Measurements from ENCODE around the gene VAC14. TPM values are rescaled to one million over a fixed set of nuclear protein-coding genes. Genes with fewer than 3 reads are reported as not detected.

Gene VAC14
- total and polyA plus RNA-seq, 3 experiments from 2014 or later = 43.4 to 50.3 (median 45.9) TPM

- CTCF ChIA-PET = interaction anchor here (1.0 kb wide), 1 partner anchor 20 kb away, joined by 3 read pairs; no protein-coding TSS in a partner anchor
- POLR2A ChIA-PET = no interaction called here
- Mint-ChIP-seq H3K4me1 (peaks cover 12 to 27% (median 17%) of the 10 kb centered on the region in 3 donors), H3K9me3 (no peaks in the 10 kb centered on the region), H3K4me3 (no peak overlapping the region), H3K27me3 (no peaks in the 10 kb centered on the region), H3K36me3 (peaks cover 0 to 53% (median 1%) of the 10 kb centered on the region in 3 donors), H3K27ac (peak overlapping the region in 4 of 8 donors; percentile 36 to 58 (median 46))
- no peak overlapping the region for H3K4me3 ChIP-seq (ENCODE audit: low read length)
- no peaks in the 10 kb centered on the region for H3K4me1 ChIP-seq (ENCODE audit: insufficient read depth, low read length)
- no peak for DNase-seq
- H3K36me3 ChIP-seq (ENCODE audit: insufficient read depth, low read length) = no peaks in the 10 kb centered on the region
- H3K9me3 ChIP-seq (ENCODE audit: low read length) = no peaks in the 10 kb centered on the region
- no peaks in the 10 kb centered on the region for H3K27me3 ChIP-seq (ENCODE audit: insufficient read depth, low read length, poor library complexity, severe bottlenecking)
- H3K27ac ChIP-seq (ENCODE audit: low read depth, low read length) = no peak overlapping the region
Observed at GRCh38 chr16:70749681-70750601, 51.0 kb downstream of the VAC14 start.

GRCh38 chr16:70749006-70749678 lies 51.8 kb downstream of the VAC14 start:
- H3K36me3 Mint-ChIP-seq = peaks cover 0 to 55% (median 0%) of the 10 kb centered on the region in 3 donors
- H3K9me3 ChIP-seq (ENCODE audit: low read length) = no peaks in the 10 kb centered on the region
- no peak overlapping the region for H3K4me3 ChIP-seq (ENCODE audit: low read length)
- H3K27ac Mint-ChIP-seq = peak overlapping the region in 2 of 8 donors; percentile 33 to 60
- DNase-seq = no peak
- peaks cover 12 to 27% (median 17%) of the 10 kb centered on the region in 3 donors for H3K4me1 Mint-ChIP-seq
- H3K36me3 ChIP-seq (ENCODE audit: insufficient read depth, low read length) = no peaks in the 10 kb centered on the region
- H3K4me3 Mint-ChIP-seq = no peak overlapping the region
- H3K27ac ChIP-seq (ENCODE audit: low read depth, low read length) = no peak overlapping the region
- no peaks in the 10 kb centered on the region for H3K27me3 Mint-ChIP-seq
- H3K4me1 ChIP-seq (ENCODE audit: insufficient read depth, low read length) = no peaks in the 10 kb centered on the region
- CTCF ChIA-PET = interaction anchor here (1.0 to 1.4 kb wide), 2 partner anchors 11 to 21 kb away, joined by 3 read pairs; no protein-coding TSS in a partner anchor
- no peaks in the 10 kb centered on the region for H3K27me3 ChIP-seq (ENCODE audit: insufficient read depth, low read length, poor library complexity, severe bottlenecking)
- POLR2A ChIA-PET = interaction anchor here (1.1 kb wide), 1 partner anchor 12 kb away, joined by 3 read pairs; no protein-coding TSS in a partner anchor
- no peaks in the 10 kb centered on the region for H3K9me3 Mint-ChIP-seq

GRCh38 chr16:70747703-70748631 lies 53.0 kb downstream of the VAC14 start:
- H3K36me3 Mint-ChIP-seq = peaks cover 6 to 64% (median 8%) of the 10 kb centered on the region in 3 donors
- H3K27me3 Mint-ChIP-seq = no peaks in the 10 kb centered on the region
- CTCF ChIA-PET = interaction anchor here (1.4 kb wide), 1 partner anchor 10 kb away, joined by 3 read pairs; no protein-coding TSS in a partner anchor
- H3K27ac Mint-ChIP-seq = peak overlapping the region in 3 of 8 donors; percentile 63 to 72 (median 65)
- no peaks in the 10 kb centered on the region for H3K9me3 Mint-ChIP-seq
- no peak for DNase-seq
- H3K4me1 Mint-ChIP-seq = peaks cover 12 to 27% (median 17%) of the 10 kb centered on the region in 3 donors
- POLR2A ChIA-PET = interaction anchor here (1.1 kb wide), 1 partner anchor 11 kb away, joined by 3 read pairs; no protein-coding TSS in a partner anchor
- Histone ChIP-seq H3K9me3 (ENCODE audit: low read length) (no peaks in the 10 kb centered on the region), H3K4me3 (ENCODE audit: low read length) (no peak overlapping the region), H3K4me1 (ENCODE audit: insufficient read depth, low read length) (no peaks in the 10 kb centered on the region), H3K27me3 (ENCODE audit: insufficient read depth, low read length, poor library complexity, severe bottlenecking) (no peaks in the 10 kb centered on the region), H3K36me3 (ENCODE audit: insufficient read depth, low read length) (no peaks in the 10 kb centered on the region), H3K27ac (ENCODE audit: low read depth, low read length) (no peak overlapping the region)
- H3K4me3 Mint-ChIP-seq = no peak overlapping the region

GRCh38 chr16:70746708-70747424 lies 54.1 kb downstream of the VAC14 start:
- POLR2A ChIA-PET = no interaction called here
- H3K36me3 ChIP-seq (ENCODE audit: insufficient read depth, low read length) = no peaks in the 10 kb centered on the region

GRCh38 chr16:70746040-70746707 lies 54.8 kb downstream of the VAC14 start:
- DNase-seq = no peak

More at GRCh38 chr16:70746708-70747424, 54.1 kb downstream of the VAC14 start:
- Histone ChIP-seq H3K27me3 (ENCODE audit: insufficient read depth, low read length, poor library complexity, severe bottlenecking) (no peaks in the 10 kb centered on the region), H3K9me3 (ENCODE audit: low read length) (no peaks in the 10 kb centered on the region), H3K4me3 (ENCODE audit: low read length) (no peak overlapping the region), H3K4me1 (ENCODE audit: insufficient read depth, low read length) (no peaks in the 10 kb centered on the region), H3K27ac (ENCODE audit: low read depth, low read length) (peak overlapping the region; percentile 46)
- Mint-ChIP-seq H3K36me3 (peaks cover 8 to 65% (median 10%) of the 10 kb centered on the region in 3 donors), H3K9me3 (no peaks in the 10 kb centered on the region), H3K27ac (peak overlapping the region; percentile 36 to 86 (median 62)), H3K4me1 (peaks cover 12 to 27% (median 17%) of the 10 kb centered on the region in 3 donors), H3K27me3 (no peaks in the 10 kb centered on the region), H3K4me3 (no peak overlapping the region)
- CTCF ChIA-PET = interaction anchor here (0.8 kb wide), 1 partner anchor 23 kb away, joined by 3 read pairs; no protein-coding TSS in a partner anchor
- peak in 3 of 5 donors; percentile 13 to 70 (median 56) for DNase-seq

GRCh38 chr16:70745536-70746025 lies 55.4 kb downstream of the VAC14 start:
- Mint-ChIP-seq H3K4me1 (peaks cover 17 to 37% (median 17%) of the 10 kb centered on the region in 3 donors), H3K4me3 (no peak overlapping the region), H3K27ac (peak overlapping the region in 2 of 8 donors; percentile 39 to 52), H3K36me3 (peaks cover 8 to 70% (median 10%) of the 10 kb centered on the region in 3 donors), H3K9me3 (no peaks in the 10 kb centered on the region), H3K27me3 (no peaks in the 10 kb centered on the region)
- H3K27me3 ChIP-seq (ENCODE audit: insufficient read depth, low read length, poor library complexity, severe bottlenecking) = no peaks in the 10 kb centered on the region
- CTCF ChIA-PET = no interaction called here
- no peak for DNase-seq
- peak overlapping the region; percentile 46 for H3K27ac ChIP-seq (ENCODE audit: low read depth, low read length)
- POLR2A ChIA-PET = no interaction called here
- no peaks in the 10 kb centered on the region for H3K36me3 ChIP-seq (ENCODE audit: insufficient read depth, low read length)
- no peaks in the 10 kb centered on the region for H3K4me1 ChIP-seq (ENCODE audit: insufficient read depth, low read length)
- no peaks in the 10 kb centered on the region for H3K9me3 ChIP-seq (ENCODE audit: low read length)
- H3K4me3 ChIP-seq (ENCODE audit: low read length) = no peak overlapping the region

More at GRCh38 chr16:70746040-70746707, 54.8 kb downstream of the VAC14 start:
- peaks cover 15 to 31% (median 17%) of the 10 kb centered on the region in 3 donors for H3K4me1 Mint-ChIP-seq
- peak overlapping the region in 6 of 8 donors; percentile 39 to 86 (median 62) for H3K27ac Mint-ChIP-seq
- no peaks in the 10 kb centered on the region for H3K4me1 ChIP-seq (ENCODE audit: insufficient read depth, low read length)
- no peaks in the 10 kb centered on the region for H3K9me3 Mint-ChIP-seq
- H3K27me3 ChIP-seq (ENCODE audit: insufficient read depth, low read length, poor library complexity, severe bottlenecking) = no peaks in the 10 kb centered on the region
- peak overlapping the region; percentile 46 for H3K27ac ChIP-seq (ENCODE audit: low read depth, low read length)
- H3K4me3 Mint-ChIP-seq = no peak overlapping the region
- H3K9me3 ChIP-seq (ENCODE audit: low read length) = no peaks in the 10 kb centered on the region
- ChIA-PET CTCF (interaction anchor here (0.8 kb wide), 1 partner anchor 24 kb away, joined by 3 read pairs; no protein-coding TSS in a partner anchor), POLR2A (no interaction called here)
- no peaks in the 10 kb centered on the region for H3K36me3 ChIP-seq (ENCODE audit: insufficient read depth, low read length)
- H3K4me3 ChIP-seq (ENCODE audit: low read length) = no peak overlapping the region
- H3K36me3 Mint-ChIP-seq = peaks cover 8 to 70% (median 10%) of the 10 kb centered on the region in 3 donors
- no peaks in the 10 kb centered on the region for H3K27me3 Mint-ChIP-seq
